ENCODE data around the gene NDFIP1.
"Not testable (repeated sequence)": the region's sequence is repeated elsewhere in the genome, so short reads cannot be mapped to it uniquely, and the experiment has no call there.

The NDFIP1 gene

GRCh38 chr5:142182840-142183239, 74.3 kb downstream of the NDFIP1 start:
- Histone ChIP-seq H3K27ac (no peak overlapping the region), H3K4me2 (no peak overlapping the region), H3K9ac (no peak overlapping the region), H3K9me3 (no peaks in the 10 kb centered on the region), H3K4me1 (peaks cover 35% of the 10 kb centered on the region), H3K27me3 (no peaks in the 10 kb centered on the region), H3K4me3 (no peak overlapping the region), H3K36me3 (no peaks in the 10 kb centered on the region), H4K20me1 (no peaks in the 10 kb centered on the region)
- TF ChIP-seq Cebpa-rat (IDR thresholded peaks at IDR 0.05), result no peak

- Histone ChIP-seq H3K4me3 (no peak overlapping the region), H3K4me1 (peaks cover 42% of the 10 kb centered on the region), H3K27ac (no peak overlapping the region), H4K20me1 (no peaks in the 10 kb centered on the region), H3K4me2 (no peak overlapping the region), H3K36me3 (no peaks in the 10 kb centered on the region), H3K27me3 (no peaks in the 10 kb centered on the region), H3K9ac (no peak overlapping the region), H3K9me3 (no peaks in the 10 kb centered on the region)
- no peak for TF ChIP-seq Cebpa-rat (IDR thresholded peaks at IDR 0.05)
These were observed 75.0 kb downstream of the NDFIP1 start for GRCh38 chr5:142183561-142183960.

GRCh38 chr5:142184988-142185387, 76.4 kb downstream of the NDFIP1 start:
- H3K4me2 ChIP-seq, result no peak overlapping the region
- peaks cover 49% of the 10 kb centered on the region for H3K4me1 ChIP-seq
- no peak overlapping the region for H3K4me3 ChIP-seq
- no peak overlapping the region for H3K27ac ChIP-seq
- no peaks in the 10 kb centered on the region for H3K36me3 ChIP-seq
- no peak overlapping the region for H3K9ac ChIP-seq
- no peak for TF ChIP-seq Cebpa-rat (IDR thresholded peaks at IDR 0.05)
- H4K20me1 ChIP-seq, result no peaks in the 10 kb centered on the region
- H3K9me3 ChIP-seq, result no peaks in the 10 kb centered on the region
- H3K27me3 ChIP-seq, result no peaks in the 10 kb centered on the region

- H3K4me1 ChIP-seq, result peaks cover 55% of the 10 kb centered on the region
- no peak for TF ChIP-seq Cebpa-rat (IDR thresholded peaks at IDR 0.05)
- no peaks in the 10 kb centered on the region for H3K9me3 ChIP-seq
- H3K4me2 ChIP-seq, result peak overlapping the region; percentile 42
- H3K27ac ChIP-seq, result no peak overlapping the region
- no peaks in the 10 kb centered on the region for H3K36me3 ChIP-seq
- H3K9ac ChIP-seq, result no peak overlapping the region
- H3K27me3 ChIP-seq, result no peaks in the 10 kb centered on the region
- no peaks in the 10 kb centered on the region for H4K20me1 ChIP-seq
- no peak overlapping the region for H3K4me3 ChIP-seq
These were observed 77.9 kb downstream of the NDFIP1 start for GRCh38 chr5:142186514-142186856.

GRCh38 chr5:142186857-142187594, 78.4 kb downstream of the NDFIP1 start:
- Histone ChIP-seq H3K27me3 (no peaks in the 10 kb centered on the region), H4K20me1 (no peaks in the 10 kb centered on the region), H3K27ac (no peak overlapping the region), H3K4me1 (peaks cover 60% of the 10 kb centered on the region), H3K4me2 (peak overlapping the region; percentile 42), H3K4me3 (no peak overlapping the region), H3K9ac (no peak overlapping the region), H3K36me3 (no peaks in the 10 kb centered on the region), H3K9me3 (no peaks in the 10 kb centered on the region)
- TF ChIP-seq Cebpa-rat (IDR thresholded peaks at IDR 0.05), result no peak

- peak overlapping the region; percentile 58 for H3K4me2 ChIP-seq
- not testable (repeated sequence) for H3K36me3 ChIP-seq, H3K9ac ChIP-seq, H3K27ac ChIP-seq, H3K4me3 ChIP-seq, H4K20me1 ChIP-seq, H3K9me3 ChIP-seq, H3K27me3 ChIP-seq
- H3K4me1 ChIP-seq, result peaks cover 77% of the 10 kb centered on the region
These were observed 80.1 kb downstream of the NDFIP1 start for GRCh38 chr5:142188691-142189090.

GRCh38 chr5:142189813-142190212, 81.2 kb downstream of the NDFIP1 start:
- Histone ChIP-seq H3K4me1 (peaks cover 74% of the 10 kb centered on the region), H3K9ac (no peak overlapping the region), H3K36me3 (no peaks in the 10 kb centered on the region), H3K9me3 (no peaks in the 10 kb centered on the region), H3K4me2 (peak overlapping the region; percentile 58), H3K27ac (no peak overlapping the region), H3K27me3 (no peaks in the 10 kb centered on the region), H4K20me1 (no peaks in the 10 kb centered on the region), H3K4me3 (no peak overlapping the region)
- TF ChIP-seq Cebpa-rat (IDR thresholded peaks at IDR 0.05), result no peak

GRCh38 chr5:142191776-142192175, 83.2 kb downstream of the NDFIP1 start:
- Histone ChIP-seq H3K4me1 (peaks cover 70% of the 10 kb centered on the region), H3K36me3 (no peaks in the 10 kb centered on the region), H3K4me2 (peak overlapping the region; percentile 71), H3K9me3 (no peaks in the 10 kb centered on the region), H3K9ac (no peak overlapping the region), H4K20me1 (no peaks in the 10 kb centered on the region), H3K27me3 (no peaks in the 10 kb centered on the region), H3K27ac (no peak overlapping the region), H3K4me3 (no peak overlapping the region)
- TF ChIP-seq Cebpa-rat (IDR thresholded peaks at IDR 0.05), result no peak

- no peak for TF ChIP-seq Cebpa-rat (IDR thresholded peaks at IDR 0.05)
- no peaks in the 10 kb centered on the region for H4K20me1 ChIP-seq
- H3K4me2 ChIP-seq, result peak overlapping the region; percentile 71
- peak overlapping the region; percentile 24; the same call in 1 of the 2 replicates for H3K9ac ChIP-seq
- no peak overlapping the region for H3K4me3 ChIP-seq
- H3K9me3 ChIP-seq, result no peaks in the 10 kb centered on the region
- H3K36me3 ChIP-seq, result no peaks in the 10 kb centered on the region
- H3K27me3 ChIP-seq, result no peaks in the 10 kb centered on the region
- H3K4me1 ChIP-seq, result peaks cover 63% of the 10 kb centered on the region
- peak overlapping the region; percentile 4; the same call in 1 of the 2 replicates for H3K27ac ChIP-seq
These were observed 83.9 kb downstream of the NDFIP1 start for GRCh38 chr5:142192286-142193113.

GRCh38 chr5:142193114-142193428, 84.5 kb downstream of the NDFIP1 start:
- Histone ChIP-seq H4K20me1 (no peaks in the 10 kb centered on the region), H3K4me3 (no peak overlapping the region), H3K4me2 (peak overlapping the region; percentile 71), H3K27ac (peak overlapping the region; percentile 4; the same call in 1 of the 2 replicates), H3K27me3 (no peaks in the 10 kb centered on the region), H3K4me1 (peaks cover 57% of the 10 kb centered on the region), H3K9me3 (no peaks in the 10 kb centered on the region), H3K9ac (peak overlapping the region; percentile 24; the same call in 1 of the 2 replicates), H3K36me3 (no peaks in the 10 kb centered on the region)
- TF ChIP-seq Cebpa-rat (IDR thresholded peaks at IDR 0.05), result no peak
